SK-N-SH (cell line): Measurements from ENCODE around the gene SKA2. TPM values are rescaled to one million over a fixed set of nuclear protein-coding genes. Genes with fewer than 3 reads are reported as not detected.

Experiments used
- CTCF ChIA-PET: fragments of 300-600, 350-600 bp; formaldehyde crosslinking; extraction: SDS; loops from one replicate; lab custom pipeline; 2021; lab: Yijun Ruan, JAX
- POLR2A ChIA-PET: fragments of 350-600 bp; sonication (Branson Sonifier 250); formaldehyde crosslinking; extraction: SDS; loops from one replicate; lab custom pipeline; 2020; ENCODE audit warnings: antibody characterized with exemption, inconsistent platforms; lab: Yijun Ruan, JAX
- DNase-seq: peaks from one replicate; pipeline ENCODE4 v3.0.0; 2012
- H2AFZ ChIP-seq: fragments of 200-600 bp; sonication (generic); 2 replicates; pipeline ENCODE4 v1.8.1; 2016; ENCODE audit warnings: antibody characterized with exemption, mild to moderate bottlenecking, low read depth
- H3F3A ChIP-seq: fragments of 200-600 bp; sonication (generic); replicated peaks from 2 replicates; pipeline ENCODE3; 2016; ENCODE audit warnings: antibody characterized with exemption, mild to moderate bottlenecking; ENCODE audit not compliant: insufficient read depth
- H3K27ac ChIP-seq, 2 experiments: fragments of 200-500 bp in 1 of 2; fragments of 200-600 bp in 1 of 2; sonication (Bioruptor generic) in 1 of 2; sonication (generic), shearing (Covaris generic) in 1 of 2; 2 replicates each; pipeline versions ENCODE4 v1.5.1 to v1.6.1; 2014 to 2016; ENCODE audit warnings: low read depth in 2 of 2, inconsistent platforms in 1 of 2, low read length in 1 of 2, mild to moderate bottlenecking in 1 of 2, mixed read lengths in 1 of 2
- H3K27me3 ChIP-seq: fragments of 200-600 bp; sonication (generic), shearing (Covaris generic); 2 replicates; pipeline ENCODE4 v1.6.1; 2016; ENCODE audit warnings: mixed run types; ENCODE audit not compliant: insufficient read depth
- H3K36me3 ChIP-seq, 2 experiments: fragments of 200-500 bp in 1 of 2; fragments of 200-600 bp in 1 of 2; sonication (Bioruptor generic) in 1 of 2; sonication (generic) in 1 of 2; replicated peaks in 1 of 2; 2 replicates each; pipeline versions ENCODE3 to v1.5.1; 2014 to 2016; ENCODE audit warnings: low read length in 1 of 2, mild to moderate bottlenecking in 1 of 2; ENCODE audit not compliant: insufficient read depth in 2 of 2, control insufficient read depth in 1 of 2
- H3K4me1 ChIP-seq, 2 experiments: fragments of 200-500 bp in 1 of 2; fragments of 200-600 bp in 1 of 2; sonication (Bioruptor generic) in 1 of 2; sonication (generic), shearing (Covaris generic) in 1 of 2; 2 replicates each; pipeline versions ENCODE4 v1.5.1 to v1.6.1; 2014 to 2016; ENCODE audit warnings: low read depth in 1 of 2, low read length in 1 of 2, mixed run types in 1 of 2; ENCODE audit not compliant: insufficient read depth in 2 of 2, control insufficient read depth in 1 of 2
- H3K4me2 ChIP-seq: fragments of 200-600 bp; sonication (generic), shearing (Covaris generic); 2 replicates; pipeline ENCODE4 v1.6.1; 2017; ENCODE audit warnings: mixed run types
- H3K4me3 ChIP-seq, 2 experiments: fragments of 200-500 bp in 1 of 2; fragments of 200-600 bp in 1 of 2; sonication (Bioruptor generic) in 1 of 2; sonication (generic), shearing (Covaris generic) in 1 of 2; 2 replicates each; pipeline versions ENCODE4 v1.5.1 to v1.8.1; 2014 to 2016; ENCODE audit warnings: low read depth in 2 of 2, inconsistent platforms in 1 of 2, low read length in 1 of 2, mild to moderate bottlenecking in 1 of 2, mixed read lengths in 1 of 2, moderate library complexity in 1 of 2
- H3K79me2 ChIP-seq: fragments of 200-600 bp; sonication (generic); 2 replicates; pipeline ENCODE4 v1.8.1; 2017; ENCODE audit warnings: mild to moderate bottlenecking; ENCODE audit not compliant: insufficient read depth
- H3K9ac ChIP-seq: fragments of 200-600 bp; sonication (generic); 2 replicates; pipeline ENCODE4 v1.6.1; 2017; ENCODE audit warnings: mixed run types
- H3K9me2 ChIP-seq: fragments of 200-600 bp; sonication (generic); 2 replicates; pipeline ENCODE4 v1.6.1; 2017; ENCODE audit warnings: mixed run types
- H3K9me3 ChIP-seq: fragments of 200-600 bp; sonication (generic); 2 replicates; pipeline ENCODE4 v1.6.1; 2017; ENCODE audit warnings: mixed run types, mild to moderate bottlenecking, moderate library complexity
- H4K20me1 ChIP-seq: fragments of 200-600 bp; sonication (generic); 2 replicates; pipeline ENCODE4 v1.6.1; 2017; ENCODE audit warnings: mild to moderate bottlenecking, mixed run types; ENCODE audit not compliant: insufficient read depth
- CTCF ChIP-seq: fragments of 200-600 bp; sonication (generic); IDR thresholded peaks from 2 replicates; pipeline ENCODE4 v1.6.1; 2017; ENCODE audit warnings: antibody characterized with exemption, mild to moderate bottlenecking, moderate library complexity
- ELF1 ChIP-seq: IDR thresholded peaks from 2 replicates; pipeline ENCODE4 v1.4.0; 2012
- GATA2 ChIP-seq: sonication (generic); formaldehyde crosslinking; IDR thresholded peaks from 2 replicates; pipeline ENCODE4 v1.5.0; 2020; ENCODE audit warnings: mild to moderate bottlenecking, missing genetic modification reagents
- IRF3 ChIP-seq: fragments of 150-350 bp; IDR thresholded peaks from 2 replicates; pipeline ENCODE4 v1.6.1; 2016; ENCODE audit warnings: mild to moderate bottlenecking, low read depth, low read length
- NFIC ChIP-seq: IDR thresholded peaks from 2 replicates; pipeline ENCODE4 v1.4.0; 2012; ENCODE audit warnings: borderline replicate concordance
- NRF1 ChIP-seq: IDR thresholded peaks from 2 replicates; pipeline ENCODE4 v1.6.1; 2012; ENCODE audit warnings: low read depth, mild to moderate bottlenecking, low read length
- PBX3 ChIP-seq: IDR thresholded peaks from 2 replicates; pipeline ENCODE4; 2012
- POLR2AphosphoS5 ChIP-seq: IDR thresholded peaks from 2 replicates; pipeline ENCODE4 v1.6.1; 2012; ENCODE audit warnings: low read depth, low read length
- RCOR1 ChIP-seq: fragments of 150-350 bp; IDR thresholded peaks from 2 replicates; pipeline ENCODE4 v1.6.1; 2017; ENCODE audit warnings: antibody characterized with exemption, low read length
- REST ChIP-seq: IDR thresholded peaks from 2 replicates; pipeline ENCODE4 v1.6.1; 2012; ENCODE audit warnings: mild to moderate bottlenecking, low read depth, low read length, moderate library complexity
- RXRA ChIP-seq: IDR thresholded peaks from 2 replicates; pipeline ENCODE4 v1.4.0; 2012; ENCODE audit warnings: low read depth, mild to moderate bottlenecking, borderline replicate concordance
- SIN3A ChIP-seq: IDR thresholded peaks from 2 replicates; pipeline ENCODE4 v1.6.1; 2012; ENCODE audit warnings: low read depth, mild to moderate bottlenecking, low read length, moderate library complexity, borderline replicate concordance
- TEAD4 ChIP-seq: IDR thresholded peaks from 2 replicates; pipeline ENCODE4 v1.4.0; 2012; ENCODE audit warnings: mild to moderate bottlenecking, borderline replicate concordance; ENCODE audit not compliant: insufficient read depth
- ZBTB33 ChIP-seq: IDR thresholded peaks from 2 replicates; pipeline ENCODE4 v1.4.0; 2012; ENCODE audit warnings: low read depth, borderline replicate concordance
- WGBS: methylation state at CpG from one replicate; pipeline ENCODE4 v1.1.6; 2017; ENCODE audit warnings: low lambda C conversion rate; 5-methylcytosine and 5-hydroxymethylcytosine counted together
- polyA plus RNA-seq, 3 experiments: library from polyadenylated mRNA; depleted of rRNA; stranded (reverse); fragments of >200 nt; gene quantifications; 2 replicates each; pipeline ENCODE4 v1.2.3, GENCODE V29; 2012

The SKA2 gene
- polyA plus RNA-seq, 1 of the 3 experiments (the other 2 are of a cell fraction), result 12.8 TPM

GRCh38 chr17:59097876-59098275 lies 57.1 kb downstream of the SKA2 start (continued):
- TF ChIP-seq IRF3 (no peak), NFIC (no peak), PBX3 (no peak), SIN3A (no peak), RCOR1 (no peak), CTCF (no peak), REST (no peak)

- POLR2A ChIA-PET, result interaction anchor here (0.6 to 3.0 kb wide), 2 partner anchors 11 to 577 kb away, joined by 3 to 9 read pairs; partner anchors contain the start of gene TRIM37
- no peak for DNase-seq
- Histone ChIP-seq H3K36me3 (peaks cover 5 to 42% of the 10 kb centered on the region in 2 experiments), H3K4me3 (no peak overlapping the region), H3K9me2 (no peaks in the 10 kb centered on the region), H3K27me3 (no peaks in the 10 kb centered on the region), H2AFZ (no peak overlapping the region), H4K20me1 (no peaks in the 10 kb centered on the region), H3K79me2 (peaks cover 87% of the 10 kb centered on the region), H3K4me2 (peak overlapping the region; percentile 64), H3K4me1 (peaks cover 5 to 10% of the 10 kb centered on the region in 2 experiments), H3K27ac (peak overlapping the region; percentile 51 to 95; a peak in 3 of 4 replicates), H3K9me3 (no peaks in the 10 kb centered on the region), H3K9ac (peak overlapping the region; percentile 46; the same call in 1 of the 2 replicates), H3F3A (peaks cover 31% of the 10 kb centered on the region)
- WGBS, result 75% methylated on average over 6 of the region's 6 CpGs
- CTCF ChIA-PET, result interaction anchor here (0.9 to 1.5 kb wide), 4 partner anchors 11 to 576 kb away, joined by 4 to 8 read pairs (median 4); partner anchors contain the start of gene TRIM37
- no peak for TF ChIP-seq RXRA
- TF ChIP-seq POLR2AphosphoS5, result no peak
- no peak for TF ChIP-seq RCOR1
- no peak for TF ChIP-seq SIN3A
- no peak for TF ChIP-seq ELF1
- TF ChIP-seq GATA2 (CRISPR knock-in tag), result no peak
- no peak for TF ChIP-seq ZBTB33
- no peak for TF ChIP-seq NRF1
- no peak for TF ChIP-seq TEAD4
- TF ChIP-seq REST, result no peak
- no peak for TF ChIP-seq NFIC
Observed at GRCh38 chr17:59094861-59095530, 60.0 kb downstream of the SKA2 start.
